IMR-90 (cell line): ENCODE results near the gene AK3.

ENCODE experiments used
- CEBPB ChIP-seq: IDR thresholded peaks from 2 replicates; pipeline ENCODE4 v1.6.1; 2012; ENCODE audit warnings: low read depth, low read length, improper control_type of control experiment
- CHD1 ChIP-seq: IDR thresholded peaks from 2 replicates; pipeline ENCODE4 v1.6.1; 2012; ENCODE audit warnings: low read depth, low read length, improper control_type of control experiment
- CTCF ChIP-seq: conservative IDR thresholded peaks from 2 replicates; pipeline ENCODE4 v1.5.1; 2012; ENCODE audit warnings: mild to moderate bottlenecking, low read depth, low read length, improper control_type of control experiment
- ELK1 ChIP-seq: fragments of 150-350 bp; IDR thresholded peaks from 2 replicates; pipeline ENCODE4 v1.6.1; 2016; ENCODE audit warnings: low read depth, mild to moderate bottlenecking, low read length, moderate library complexity, borderline replicate concordance
- FOS ChIP-seq: fragments of 150-350 bp; IDR thresholded peaks from 2 replicates; pipeline ENCODE4 v1.6.1; 2016; ENCODE audit warnings: low read depth, low read length
- POLR2A ChIP-seq: IDR thresholded peaks from 2 replicates; pipeline ENCODE4 v1.6.1; 2012; ENCODE audit warnings: mild to moderate bottlenecking, low read depth, low read length
- USF2 ChIP-seq: fragments of 150-350 bp; IDR thresholded peaks from 2 replicates; pipeline ENCODE4 v1.6.1; 2017; ENCODE audit warnings: mild to moderate bottlenecking, antibody characterized with exemption, low read length, low read depth

GRCh38 chr9:4689021-4689420 lies 52.0 kb downstream of the AK3 start:
- TF ChIP-seq CEBPB, result no peak
- no peak for TF ChIP-seq CTCF
- TF ChIP-seq POLR2A, result no peak
- no peak for TF ChIP-seq ELK1
- no peak for TF ChIP-seq USF2
- no peak for TF ChIP-seq FOS
- no peak for TF ChIP-seq CHD1
